ENCODE data around the gene CELSR2.
A peak's percentile ranks its signal among the peaks of the same experiment; 100 is the strongest.
"Not testable (repeated sequence)": the region's sequence is repeated elsewhere in the genome, so short reads cannot be mapped to it uniquely, and the experiment has no call there.

Gene CELSR2

DNA sequence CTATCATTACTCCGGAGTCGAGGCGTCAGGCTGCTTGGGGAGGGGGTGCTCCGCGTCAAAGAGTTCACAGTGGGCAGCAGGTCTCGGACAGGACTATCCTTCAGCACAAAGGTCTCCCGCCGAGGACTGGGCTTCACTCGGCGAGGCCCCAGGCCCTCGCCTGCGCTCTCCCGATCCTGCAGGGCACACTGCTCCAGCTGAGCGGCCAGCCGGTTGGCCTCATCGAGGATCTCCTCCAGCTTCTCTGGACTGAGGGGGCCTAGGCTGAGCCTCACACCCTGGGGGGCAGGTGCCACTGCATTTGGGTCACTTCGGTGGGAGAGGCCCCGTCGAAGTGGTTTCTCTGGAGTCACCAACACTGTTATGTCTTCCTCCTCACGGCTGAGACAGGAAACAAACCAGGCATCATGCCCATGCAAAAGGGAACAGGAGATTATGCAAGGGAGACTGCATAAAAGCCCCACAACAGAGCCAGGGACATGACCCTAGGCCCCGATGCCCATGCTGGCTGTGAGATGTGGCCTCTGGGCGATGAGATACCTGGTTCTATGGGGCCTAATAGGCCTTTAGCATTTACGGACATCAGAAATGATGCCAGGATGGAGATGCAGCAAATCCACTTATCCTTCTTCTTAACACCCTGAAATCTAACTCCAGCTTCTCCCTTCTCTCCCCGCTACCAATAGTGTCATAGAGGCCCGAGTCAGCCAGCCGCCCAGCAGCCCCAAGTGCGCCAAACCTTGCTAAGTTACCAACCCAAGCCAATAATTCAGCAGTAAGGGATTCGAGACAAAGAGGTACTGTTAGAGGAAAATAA, 32.5 kb downstream of the CELSR2 start:
- no peak for DNase-seq

DNA sequence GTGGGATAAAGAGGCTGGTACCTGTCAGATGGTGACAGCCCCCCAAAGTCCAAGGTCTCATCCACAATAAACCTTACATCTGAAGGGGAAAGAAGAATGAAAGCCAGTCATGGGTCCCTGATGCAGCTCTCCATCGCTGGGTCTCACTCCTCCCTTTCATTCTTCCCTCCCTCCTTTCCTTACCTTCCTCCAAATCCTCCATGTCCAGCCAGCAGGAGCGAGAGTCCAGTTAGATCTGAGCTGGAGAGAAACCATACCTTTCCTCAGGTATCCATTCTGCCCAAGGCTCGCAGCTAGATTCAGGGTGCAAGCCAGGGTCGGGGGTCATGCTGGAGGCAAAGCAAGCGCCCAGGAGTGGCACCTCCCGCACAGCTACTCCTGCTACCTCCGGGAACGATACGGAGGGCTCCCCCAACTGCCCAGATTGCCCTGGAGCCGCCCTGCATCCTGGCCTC, 33.2 kb downstream of the CELSR2 start:
- no peak for DNase-seq

DNA sequence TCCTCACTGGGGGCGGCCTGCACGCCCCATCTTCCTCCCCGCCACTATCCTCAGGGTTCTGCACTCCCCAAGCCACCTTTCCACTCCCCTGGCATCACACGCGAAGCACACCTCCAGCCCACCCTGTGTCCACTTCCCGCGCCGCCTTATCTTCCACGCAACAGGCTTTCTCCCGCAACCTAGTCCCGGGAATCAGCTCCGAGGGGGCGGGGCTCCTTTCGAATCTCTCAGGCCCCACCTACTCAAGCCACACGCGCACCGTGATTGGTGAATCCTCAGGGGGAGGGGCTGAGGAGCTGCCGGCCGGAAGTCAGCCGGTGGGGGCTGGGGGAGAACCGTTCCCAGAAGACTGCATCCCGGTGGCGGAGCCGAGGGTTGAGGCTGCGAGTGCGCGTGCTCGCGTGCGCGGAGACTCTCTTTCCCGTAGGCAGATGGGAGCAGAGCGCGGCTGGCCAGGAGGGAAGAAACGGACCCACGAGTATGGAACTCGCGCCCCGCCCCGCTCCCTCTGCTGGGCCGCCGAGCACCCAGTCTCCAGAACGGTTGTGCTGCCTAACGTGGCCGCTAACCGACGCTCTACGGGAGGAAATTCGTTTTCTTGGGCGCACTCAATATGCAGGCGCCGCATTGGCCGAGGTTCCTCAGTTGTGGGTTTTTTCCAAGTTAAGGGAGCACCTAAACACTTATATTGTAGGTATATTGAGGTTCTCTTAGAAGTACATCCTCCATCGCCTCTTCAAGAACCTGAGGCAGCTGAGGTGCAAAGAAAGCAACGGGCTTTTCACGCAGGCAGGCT, 33.8 kb downstream of the CELSR2 start, which contains the start of gene PSRC1:
Gene PSRC1, minus strand, starts transcription at position 194 of the 796 bp plus-strand sequence.
- peak; percentile 92 for DNase-seq

- no peak for DNase-seq
These were observed 34.6 kb downstream of the CELSR2 start for GRCh38 chr1:109283748-109284600.

DNA sequence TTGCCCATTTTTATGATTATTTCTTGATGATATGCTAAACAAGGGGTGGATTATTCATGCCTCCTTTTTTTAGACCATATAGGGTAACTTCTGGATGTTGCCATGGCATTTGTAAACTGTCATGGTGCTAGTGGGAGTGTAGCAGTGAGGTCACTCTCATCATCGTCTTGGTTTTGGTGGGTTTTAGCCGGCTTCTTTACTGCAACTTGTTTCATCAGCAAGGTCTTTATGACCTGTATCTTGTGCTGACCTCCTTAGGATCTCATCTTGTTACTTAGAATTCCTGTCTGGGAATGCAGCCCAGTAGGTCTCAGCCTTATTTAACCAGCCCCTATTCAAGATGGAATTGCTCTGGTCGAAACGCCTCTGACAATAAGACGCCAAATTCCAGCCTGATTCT, 37.4 kb downstream of the CELSR2 start:
- DNase-seq = not testable (repeated sequence)

DNA sequence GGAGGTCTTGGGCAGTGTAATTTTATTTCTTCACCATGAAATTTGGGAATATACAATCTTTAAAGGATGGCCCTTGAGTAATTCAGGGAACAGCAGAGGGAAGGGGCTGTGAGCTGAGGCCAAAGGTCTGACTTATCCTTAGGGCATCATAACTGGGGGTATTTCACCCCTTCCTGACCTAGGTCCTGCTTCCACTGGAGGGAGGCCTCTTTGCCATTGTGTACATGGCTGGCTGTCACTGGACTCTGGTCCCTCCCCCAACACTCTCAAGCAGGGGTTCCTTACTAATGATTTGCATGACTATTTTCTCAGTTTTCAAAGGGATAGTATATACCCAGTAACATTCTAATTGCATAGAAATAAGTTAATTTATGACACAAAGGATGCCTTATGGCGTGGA, 40.8 kb downstream of the CELSR2 start:
- no peak for DNase-seq

DNA sequence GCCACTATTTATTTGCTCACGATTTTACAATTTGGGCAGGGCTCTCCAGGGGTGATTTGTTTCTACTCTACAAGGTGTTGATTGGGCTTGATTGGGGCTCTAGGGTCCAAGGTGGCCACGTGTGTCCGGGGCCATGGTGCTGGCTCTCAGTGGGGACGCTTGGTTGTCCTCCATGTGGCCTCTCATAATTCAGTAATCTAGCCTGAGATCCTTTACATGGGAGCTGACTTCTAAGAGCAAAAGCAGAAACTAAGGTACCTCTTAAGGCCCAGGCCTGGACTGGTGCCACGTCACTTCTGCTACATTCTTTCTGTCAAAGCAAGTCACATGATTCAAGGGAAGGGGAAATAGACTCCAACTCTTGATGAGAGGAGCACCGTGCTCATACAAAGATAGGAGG, 41.7 kb downstream of the CELSR2 start:
- no peak for DNase-seq

DNA sequence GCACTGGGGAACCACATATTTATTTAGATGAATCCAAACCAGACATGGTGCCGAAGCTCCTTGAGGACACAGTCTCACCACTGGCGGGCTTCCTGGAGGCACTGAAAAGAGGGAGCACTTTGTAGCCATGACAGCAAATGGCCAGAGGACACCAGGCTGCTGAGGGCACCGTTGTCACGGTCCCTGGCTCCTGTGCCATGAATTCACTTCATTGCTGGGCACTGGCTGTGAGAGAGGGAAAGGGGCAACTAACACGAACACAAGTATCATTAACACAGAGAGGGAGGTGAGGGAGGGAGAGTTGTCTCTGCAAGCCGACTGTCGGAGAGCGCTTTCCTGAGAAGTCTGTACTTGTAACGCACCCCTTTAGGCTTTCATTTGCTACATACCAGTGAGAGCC, 43.0 kb downstream of the CELSR2 start:
- DNase-seq = no peak

- DNase-seq = no peak
These were observed 43.7 kb downstream of the CELSR2 start for GRCh38 chr1:109293026-109293425.

GRCh38 chr1:109294481-109294880, 45.1 kb downstream of the CELSR2 start:
- DNase-seq = no peak

DNA sequence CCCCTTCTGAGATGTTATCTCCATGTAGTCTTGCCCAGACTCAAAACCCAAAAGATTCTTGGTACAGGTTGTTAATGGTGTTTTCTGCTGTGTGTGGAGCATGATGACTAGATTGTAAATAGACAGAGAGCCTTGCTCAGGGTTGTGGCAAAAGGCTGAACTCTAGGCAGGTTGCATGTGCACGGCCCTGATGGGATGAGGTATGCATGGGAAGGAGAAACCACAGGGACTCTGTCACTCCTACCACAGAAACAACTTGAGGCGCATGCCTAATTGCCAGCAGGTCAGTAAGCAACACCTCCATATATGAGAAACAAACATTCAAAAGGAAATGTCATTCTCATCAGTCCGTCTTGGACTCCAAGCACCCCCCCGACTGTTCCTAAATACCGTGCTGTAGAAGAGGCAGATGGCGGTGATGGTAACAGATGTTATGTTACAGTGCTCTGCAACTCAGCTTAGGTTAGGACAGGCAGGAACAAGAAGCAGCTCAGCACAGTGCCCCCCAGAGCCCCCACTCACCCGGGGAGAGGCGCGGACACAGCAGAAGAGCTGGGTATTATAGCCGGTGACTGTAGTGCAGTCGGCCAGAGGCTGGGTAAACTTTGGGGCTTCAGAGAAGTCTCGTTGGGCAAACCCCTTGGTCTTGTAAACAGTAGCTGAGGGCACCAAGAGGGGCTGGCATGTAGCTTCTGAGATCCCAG, 46.5 kb downstream of the CELSR2 start:
- no peak for DNase-seq

GRCh38 chr1:109296782-109297181, 47.4 kb downstream of the CELSR2 start:
- no peak for DNase-seq

- DNase-seq = peak; percentile 31
These were observed 49.6 kb downstream of the CELSR2 start for GRCh38 chr1:109298666-109299557.

- DNase-seq = no peak
These were observed 50.4 kb downstream of the CELSR2 start for GRCh38 chr1:109299558-109300343.

GRCh38 chr1:109300650-109301151, 51.4 kb downstream of the CELSR2 start:
- DNase-seq = no peak

GRCh38 chr1:109301874-109302273, 52.5 kb downstream of the CELSR2 start:
- DNase-seq = no peak

DNA sequence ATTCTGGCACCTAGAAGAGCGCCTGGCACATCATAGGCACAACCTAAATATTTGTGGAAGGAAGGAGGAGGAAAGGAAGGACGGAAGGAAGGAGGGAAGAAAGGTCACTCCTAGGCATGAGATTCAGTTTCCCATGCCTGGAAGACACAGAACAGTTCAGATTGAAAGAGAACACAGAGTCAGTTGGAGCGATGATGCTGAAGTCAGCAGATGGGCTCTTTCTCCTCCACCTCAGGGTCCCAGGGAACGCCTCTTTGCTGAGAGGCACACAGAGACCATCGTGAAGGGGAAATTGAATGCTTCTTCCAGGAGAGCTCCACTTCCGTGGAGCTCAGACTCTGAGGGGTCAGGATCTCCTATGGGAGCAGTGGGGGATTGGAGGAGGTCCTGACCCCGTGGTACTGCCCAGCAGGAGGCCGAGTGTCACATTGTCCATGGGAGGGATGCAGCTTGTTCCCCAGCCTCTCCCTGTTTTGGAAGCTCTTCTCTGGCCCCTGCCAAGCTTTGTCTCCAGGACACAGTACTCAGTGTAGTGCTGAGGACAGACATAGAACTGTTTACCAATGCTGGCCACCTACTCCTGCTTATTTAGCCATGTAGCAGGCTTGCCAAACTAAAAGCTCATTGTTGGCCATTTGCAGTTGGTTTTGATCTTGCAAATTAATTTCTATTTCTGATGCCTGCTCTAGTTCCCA, 55.0 kb downstream of the CELSR2 start:
- no peak for DNase-seq

DNA sequence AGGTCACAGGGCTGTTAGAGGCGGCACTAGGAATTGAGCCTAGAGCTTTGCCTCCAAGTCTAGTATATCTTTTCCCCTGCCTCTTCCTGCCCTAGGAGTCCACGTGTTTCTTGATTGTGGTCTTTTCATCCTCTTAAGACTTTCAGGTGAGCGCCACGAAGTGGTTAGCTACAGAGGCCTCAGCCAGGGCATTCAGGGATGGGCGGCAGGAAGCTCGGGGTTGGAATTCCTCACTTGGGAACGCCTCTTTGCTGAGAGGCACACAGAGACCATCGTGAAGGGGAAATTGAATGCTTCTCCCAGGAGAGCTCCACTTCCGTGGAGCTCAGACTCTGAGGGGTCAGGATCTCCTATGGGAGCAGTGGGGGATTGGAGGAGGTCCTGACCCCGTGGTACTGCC, 56.7 kb downstream of the CELSR2 start:
- DNase-seq = not testable (repeated sequence)

DNA sequence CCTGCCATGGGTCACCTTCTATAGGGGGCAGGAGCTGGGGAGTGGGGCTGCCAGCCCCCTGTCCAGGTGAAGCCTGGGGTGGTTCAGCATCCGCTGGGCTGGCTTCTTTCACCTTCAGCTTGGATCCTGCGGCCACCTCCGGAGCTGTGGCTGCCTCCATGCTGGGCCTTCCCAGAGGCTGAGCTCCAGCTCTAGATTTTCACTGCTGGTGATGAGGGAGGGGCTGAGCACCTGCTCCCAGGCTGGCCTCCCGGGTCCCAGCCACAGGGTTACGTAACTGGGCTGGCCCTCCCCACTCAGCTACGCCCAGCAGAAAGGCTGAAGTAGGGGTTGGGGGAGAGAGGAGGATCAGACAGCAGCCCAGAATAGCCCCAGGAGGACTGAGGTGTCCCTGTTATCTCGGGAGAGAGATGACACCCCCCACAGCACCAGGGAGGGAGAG, 57.5 kb downstream of the CELSR2 start, which contains the start of gene MYBPHL:
Gene MYBPHL, minus strand, starts transcription at position 180 of the 442 bp plus-strand sequence. Its CDS starts 20 bp downstream, at position 160.
- DNase-seq = no peak

All from T1000 (cell line).